ENCODE results near the gene PPP1R3E. TPM values are rescaled to one million over a fixed set of nuclear protein-coding genes. Genes with fewer than 3 reads are reported as not detected.

PPP1R3E gene
- total and polyA plus RNA-seq, 2 experiments from 2014 or later = 4.6 to 6.1 TPM

GRCh38 chr14:23306412-23307145 lies 3.9 kb upstream of the PPP1R3E start, which contains the start of gene BCL2L2:
TSS of gene BCL2L2 (plus strand) at chr14:23306833. CDS start at chr14:23307768, 935 bp downstream.
- Histone ChIP-seq H3K27me3 (no peaks in the 10 kb centered on the region), H3K9me3 (ENCODE audit: low read depth) (no peaks in the 10 kb centered on the region), H3K4me2 (peak within 1 kb of the TSS; percentile 97), H3K4me3 (peak within 1 kb of the TSS; percentile 88), H3K4me1 (ENCODE audit: insufficient read depth) (peaks cover 22% of the 10 kb centered on the region), H4K20me1 (ENCODE audit: insufficient read depth, poor library complexity, severe bottlenecking) (no peaks in the 10 kb centered on the region), H3K27ac (peak within 1 kb of the TSS; percentile 97), H3K79me2 (peaks cover 56% of the 10 kb centered on the region), H2AFZ (peak within 1 kb of the TSS; percentile 59), H3K9me2 (replicated peaks; ENCODE audit: insufficient read depth) (no peaks in the 10 kb centered on the region), H3K36me3 (replicated peaks; ENCODE audit: insufficient read depth, low read depth) (no peaks in the 10 kb centered on the region)
- DNase-seq (ENCODE audit: low spot score) = peak; percentile 96
- no peak for TF ChIP-seq EZH2 (IDR thresholded peaks at IDR 0.05; ENCODE audit: borderline replicate concordance)
- TF ChIP-seq, protein P1, sequence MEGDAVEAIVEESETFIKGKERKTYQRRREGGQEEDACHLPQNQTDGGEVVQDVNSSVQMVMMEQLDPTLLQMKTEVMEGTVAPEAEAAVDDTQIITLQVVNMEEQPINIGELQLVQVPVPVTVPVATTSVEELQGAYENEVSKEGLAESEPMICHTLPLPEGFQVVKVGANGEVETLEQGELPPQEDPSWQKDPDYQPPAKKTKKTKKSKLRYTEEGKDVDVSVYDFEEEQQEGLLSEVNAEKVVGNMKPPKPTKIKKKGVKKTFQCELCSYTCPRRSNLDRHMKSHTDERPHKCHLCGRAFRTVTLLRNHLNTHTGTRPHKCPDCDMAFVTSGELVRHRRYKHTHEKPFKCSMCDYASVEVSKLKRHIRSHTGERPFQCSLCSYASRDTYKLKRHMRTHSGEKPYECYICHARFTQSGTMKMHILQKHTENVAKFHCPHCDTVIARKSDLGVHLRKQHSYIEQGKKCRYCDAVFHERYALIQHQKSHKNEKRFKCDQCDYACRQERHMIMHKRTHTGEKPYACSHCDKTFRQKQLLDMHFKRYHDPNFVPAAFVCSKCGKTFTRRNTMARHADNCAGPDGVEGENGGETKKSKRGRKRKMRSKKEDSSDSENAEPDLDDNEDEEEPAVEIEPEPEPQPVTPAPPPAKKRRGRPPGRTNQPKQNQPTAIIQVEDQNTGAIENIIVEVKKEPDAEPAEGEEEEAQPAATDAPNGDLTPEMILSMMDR (IDR thresholded peaks at IDR 0.05; ENCODE audit: poor library complexity) = no peak
- no peak for TF ChIP-seq EZH2phosphoT487 (IDR thresholded peaks at IDR 0.05; ENCODE audit: low read depth, severe bottlenecking, unreplicated experiment)
- WGBS (ENCODE audit: low lambda C conversion rate, missing lambda C conversion rate) = under 1% methylated on average over 17 of the region's 24 CpGs

DNA sequence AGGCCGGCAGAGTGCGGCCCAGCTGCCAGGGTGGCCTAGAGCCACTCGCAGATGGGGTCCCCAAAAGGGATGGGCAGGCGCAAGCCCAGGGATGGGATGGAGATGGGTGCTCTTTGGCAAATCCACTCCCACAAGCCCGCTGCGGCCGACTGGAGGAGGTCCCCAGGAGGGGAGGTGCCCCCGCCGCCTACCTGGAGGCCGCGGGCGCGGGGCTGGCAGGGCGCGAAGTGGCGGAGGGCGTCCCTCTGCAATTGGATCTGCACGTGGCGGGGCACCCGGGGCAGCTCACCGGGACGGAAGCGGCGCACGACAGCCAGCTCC lies 730 bp downstream of the PPP1R3E start:
- Histone ChIP-seq H3K27ac (peak overlapping the region; percentile 90), H4K20me1 (ENCODE audit: insufficient read depth, poor library complexity, severe bottlenecking) (no peaks in the 10 kb centered on the region), H3K9me2 (replicated peaks; ENCODE audit: insufficient read depth) (no peaks in the 10 kb centered on the region), H3K36me3 (replicated peaks; ENCODE audit: insufficient read depth, low read depth) (no peaks in the 10 kb centered on the region), H3K4me3 (peak overlapping the region; percentile 57), H3K27me3 (no peaks in the 10 kb centered on the region), H3K9me3 (ENCODE audit: low read depth) (no peaks in the 10 kb centered on the region), H3K4me2 (peak overlapping the region; percentile 88), H3K79me2 (peaks cover 15% of the 10 kb centered on the region), H3K4me1 (ENCODE audit: insufficient read depth) (peaks cover 23% of the 10 kb centered on the region), H2AFZ (peak overlapping the region; percentile 73)
- DNase-seq (ENCODE audit: low spot score) = no peak
- TF ChIP-seq EZH2phosphoT487 (IDR thresholded peaks at IDR 0.05; ENCODE audit: low read depth, severe bottlenecking, unreplicated experiment) (no peak), EZH2 (IDR thresholded peaks at IDR 0.05; ENCODE audit: borderline replicate concordance) (no peak)
- TF ChIP-seq, protein P1 (IDR thresholded peaks at IDR 0.05; ENCODE audit: poor library complexity) = no peak
- WGBS (ENCODE audit: low lambda C conversion rate, missing lambda C conversion rate) = under 1% methylated on average over 24 of the region's 25 CpGs

- peak; percentile 100 for DNase-seq (ENCODE audit: low spot score)
- peak overlapping the region; percentile 98 for H3K27ac ChIP-seq
- no peaks in the 10 kb centered on the region for H3K9me3 ChIP-seq (ENCODE audit: low read depth)
- H3K27me3 ChIP-seq = no peaks in the 10 kb centered on the region
- no peak for TF ChIP-seq EZH2phosphoT487 (IDR thresholded peaks at IDR 0.05; ENCODE audit: low read depth, severe bottlenecking, unreplicated experiment)
- TF ChIP-seq, protein P1 (IDR thresholded peaks at IDR 0.05; ENCODE audit: poor library complexity) = peak; percentile 81
- H3K4me1 ChIP-seq (ENCODE audit: insufficient read depth) = peaks cover 23% of the 10 kb centered on the region
- H4K20me1 ChIP-seq (ENCODE audit: insufficient read depth, poor library complexity, severe bottlenecking) = no peaks in the 10 kb centered on the region
- no peak overlapping the region for H2AFZ ChIP-seq
- peak overlapping the region; percentile 75 for H3K4me3 ChIP-seq
- peak overlapping the region; percentile 88 for H3K4me2 ChIP-seq
- under 1% methylated on average over 81 of the region's 87 CpGs for WGBS (ENCODE audit: low lambda C conversion rate, missing lambda C conversion rate)
- peaks cover 13% of the 10 kb centered on the region for H3K79me2 ChIP-seq
- no peaks in the 10 kb centered on the region for H3K36me3 ChIP-seq (replicated peaks; ENCODE audit: insufficient read depth, low read depth)
- H3K9me2 ChIP-seq (replicated peaks; ENCODE audit: insufficient read depth) = no peaks in the 10 kb centered on the region
Observed at GRCh38 chr14:23301288-23301968, 1.2 kb downstream of the PPP1R3E start.

Data from hepatocyte (in vitro differentiated cells).